ENCODE measurements around the gene MIEF2. TPM values are rescaled to one million over a fixed set of nuclear protein-coding genes. Genes with fewer than 3 reads are reported as not detected.

The MIEF2 gene
- total RNA-seq, 4 donors from 2014 or later: 19.5 to 39.2 (median 27.5) TPM

DNA sequence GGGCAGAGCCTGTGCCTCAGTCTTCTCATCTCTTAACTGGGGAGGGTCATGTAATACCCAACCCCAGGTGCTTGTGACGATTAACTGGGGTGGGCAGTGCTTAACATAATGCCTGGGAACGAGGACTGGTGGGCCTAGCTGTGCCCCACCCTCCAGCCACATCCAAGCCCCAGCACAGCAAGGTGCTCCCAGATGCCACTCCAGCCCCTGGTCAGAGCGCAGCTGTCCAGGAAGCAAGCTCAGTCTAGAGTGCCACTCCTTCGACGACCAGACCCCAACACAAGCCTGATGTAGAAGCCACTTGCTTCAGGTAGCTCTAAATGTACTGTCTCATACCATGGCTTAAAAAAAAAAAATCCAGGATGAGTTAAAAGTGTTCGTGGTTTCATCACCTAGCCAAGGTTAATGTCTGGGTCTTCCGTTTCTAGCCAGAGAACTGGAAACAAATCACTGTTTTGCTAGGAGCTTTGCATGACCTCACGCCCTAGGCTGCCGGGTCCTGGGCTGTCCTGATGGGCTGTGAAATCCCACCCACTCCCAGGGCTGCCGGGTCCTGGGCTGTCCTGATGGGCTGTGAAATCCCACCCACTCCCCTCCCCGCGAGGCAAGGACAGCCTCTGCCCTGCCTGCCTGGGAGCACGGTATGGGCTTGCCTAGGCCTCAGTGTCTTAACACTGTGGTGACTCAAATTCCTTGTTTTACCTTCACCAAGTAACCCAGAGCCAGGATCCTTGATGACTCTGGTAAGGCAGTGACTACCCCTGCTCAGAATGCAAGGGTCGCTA lies 7.7 kb downstream of the MIEF2 start:
- no peaks in the 10 kb centered on the region for H3K27me3 ChIP-seq
- WGBS: 55% methylated on average over 6 of the region's 14 CpGs
- TF ChIP-seq POLR2AphosphoS5 (IDR thresholded peaks at IDR 0.05): no peak
- TF ChIP-seq, protein P1, sequence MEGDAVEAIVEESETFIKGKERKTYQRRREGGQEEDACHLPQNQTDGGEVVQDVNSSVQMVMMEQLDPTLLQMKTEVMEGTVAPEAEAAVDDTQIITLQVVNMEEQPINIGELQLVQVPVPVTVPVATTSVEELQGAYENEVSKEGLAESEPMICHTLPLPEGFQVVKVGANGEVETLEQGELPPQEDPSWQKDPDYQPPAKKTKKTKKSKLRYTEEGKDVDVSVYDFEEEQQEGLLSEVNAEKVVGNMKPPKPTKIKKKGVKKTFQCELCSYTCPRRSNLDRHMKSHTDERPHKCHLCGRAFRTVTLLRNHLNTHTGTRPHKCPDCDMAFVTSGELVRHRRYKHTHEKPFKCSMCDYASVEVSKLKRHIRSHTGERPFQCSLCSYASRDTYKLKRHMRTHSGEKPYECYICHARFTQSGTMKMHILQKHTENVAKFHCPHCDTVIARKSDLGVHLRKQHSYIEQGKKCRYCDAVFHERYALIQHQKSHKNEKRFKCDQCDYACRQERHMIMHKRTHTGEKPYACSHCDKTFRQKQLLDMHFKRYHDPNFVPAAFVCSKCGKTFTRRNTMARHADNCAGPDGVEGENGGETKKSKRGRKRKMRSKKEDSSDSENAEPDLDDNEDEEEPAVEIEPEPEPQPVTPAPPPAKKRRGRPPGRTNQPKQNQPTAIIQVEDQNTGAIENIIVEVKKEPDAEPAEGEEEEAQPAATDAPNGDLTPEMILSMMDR (IDR thresholded peaks at IDR 0.05): no peak
- no peak for TF ChIP-seq EP300 (IDR thresholded peaks at IDR 0.05)
- no peak for TF ChIP-seq POLR2A (IDR thresholded peaks at IDR 0.05)
- peaks cover 33% of the 10 kb centered on the region for H3K36me3 ChIP-seq
- H3K4me1 ChIP-seq: no peaks in the 10 kb centered on the region
- DNase-seq (ENCODE audit: low spot score in 2 of 2): no peak
- H3K4me3 ChIP-seq: no peak overlapping the region
- H3K27ac ChIP-seq: no peak overlapping the region
- H3K9me3 ChIP-seq: no peaks in the 10 kb centered on the region

DNA sequence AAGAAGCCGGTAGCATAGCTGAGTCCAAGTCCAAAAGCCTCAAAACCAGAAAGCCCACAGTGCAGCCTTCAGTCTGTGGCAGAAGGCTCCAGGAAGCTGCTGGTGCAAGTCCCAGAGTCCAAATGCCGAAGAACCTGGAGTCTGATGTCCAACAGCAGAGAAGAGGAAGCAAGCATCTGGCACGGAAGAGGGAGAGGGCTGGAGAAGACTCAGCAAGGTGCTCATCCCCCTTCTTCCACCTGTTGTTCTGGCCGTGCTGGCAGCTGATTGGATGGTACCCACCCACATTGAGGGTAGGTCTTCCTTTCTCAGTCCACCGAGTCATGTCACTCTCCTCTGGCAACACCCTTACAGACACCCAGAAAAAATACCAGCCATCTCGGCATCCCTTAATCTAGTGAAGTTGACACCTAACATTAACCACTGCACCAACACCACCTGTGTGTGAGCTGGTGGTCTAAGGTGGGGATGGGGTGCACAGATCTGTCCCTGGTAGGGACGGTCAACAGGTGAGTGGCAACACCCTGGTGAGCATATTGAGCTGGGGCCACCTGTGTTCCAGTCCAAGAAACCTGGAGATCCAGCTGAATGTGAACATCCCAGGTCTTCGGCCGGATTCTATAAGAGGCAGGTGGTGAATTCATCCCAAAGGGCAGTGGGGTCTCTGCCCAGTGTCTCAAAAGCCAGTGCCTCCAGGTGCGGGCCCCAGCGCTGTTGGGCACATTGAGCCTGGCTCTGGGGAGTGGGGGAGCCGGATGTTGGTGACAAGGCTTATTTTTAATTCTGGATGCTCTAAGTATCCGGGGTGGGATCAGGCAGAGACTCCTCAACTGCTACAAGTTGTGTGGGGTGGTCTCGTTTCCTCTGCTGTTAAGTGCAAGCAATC lies 9.8 kb downstream of the MIEF2 start:
- Histone ChIP-seq H3K27ac (no peak overlapping the region), H3K27me3 (no peaks in the 10 kb centered on the region), H3K4me1 (no peaks in the 10 kb centered on the region), H3K4me3 (no peak overlapping the region), H3K36me3 (peaks cover 27% of the 10 kb centered on the region), H3K9me3 (no peaks in the 10 kb centered on the region)
- no peak for DNase-seq (ENCODE audit: low spot score in 2 of 2)
- 83% methylated on average over 11 of the region's 14 CpGs for WGBS
- TF ChIP-seq EP300 (IDR thresholded peaks at IDR 0.05) (no peak), POLR2A (IDR thresholded peaks at IDR 0.05) (no peak), POLR2AphosphoS5 (IDR thresholded peaks at IDR 0.05) (no peak)
- TF ChIP-seq, protein P1 (IDR thresholded peaks at IDR 0.05): no peak

DNA sequence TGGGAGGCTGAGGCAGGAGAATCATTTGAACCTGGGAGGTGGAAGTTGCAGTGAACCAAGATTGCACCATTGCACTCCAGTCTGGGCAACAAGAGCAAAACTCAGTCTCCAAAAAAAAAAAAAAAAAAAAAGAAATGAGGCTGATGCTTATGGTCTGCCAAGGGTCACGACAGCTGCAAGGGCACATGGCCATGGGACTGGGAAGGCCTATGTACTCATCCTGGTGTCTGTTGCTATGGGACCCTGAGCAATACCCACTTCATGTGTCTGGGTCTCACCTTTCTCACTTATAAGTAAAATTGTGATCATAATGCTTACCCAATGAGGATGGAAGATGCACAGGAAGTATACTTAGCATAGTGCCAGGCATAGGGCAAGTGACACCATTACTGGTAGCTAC lies 16.6 kb downstream of the MIEF2 start:
- Histone ChIP-seq H3K4me3 (no peak overlapping the region), H3K4me1 (no peaks in the 10 kb centered on the region), H3K27ac (no peak overlapping the region), H3K36me3 (peaks cover 84% of the 10 kb centered on the region), H3K9me3 (no peaks in the 10 kb centered on the region), H3K27me3 (no peaks in the 10 kb centered on the region)
- 83% methylated on average over 1 of the region's 1 CpG for WGBS
- TF ChIP-seq, protein P1 (IDR thresholded peaks at IDR 0.05): no peak
- no peak for TF ChIP-seq POLR2A (IDR thresholded peaks at IDR 0.05)
- no peak for TF ChIP-seq EP300 (IDR thresholded peaks at IDR 0.05)
- TF ChIP-seq POLR2AphosphoS5 (IDR thresholded peaks at IDR 0.05): no peak
- no peak for DNase-seq (ENCODE audit: low spot score in 2 of 2)

DNA sequence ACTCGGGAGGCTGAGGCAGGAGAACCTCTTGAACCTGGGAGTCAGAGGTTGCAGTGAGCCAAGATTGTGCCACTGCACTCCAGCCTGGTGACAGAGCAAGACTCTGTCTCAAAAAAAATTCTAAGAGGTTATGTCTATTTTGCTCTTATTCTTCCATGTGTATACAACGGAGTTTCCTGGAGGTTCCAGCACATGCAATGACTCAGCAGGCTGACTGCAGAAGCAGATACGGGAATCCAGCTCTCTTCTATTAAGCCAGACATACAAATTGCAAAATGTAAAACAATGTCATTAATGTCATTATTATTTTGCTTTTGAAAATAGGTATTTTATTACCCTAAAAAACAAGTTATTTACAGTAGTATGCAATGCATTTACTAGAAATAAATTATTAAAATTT lies 18.4 kb downstream of the MIEF2 start:
- no peaks in the 10 kb centered on the region for H3K27me3 ChIP-seq
- H3K27ac ChIP-seq: no peak overlapping the region
- no peaks in the 10 kb centered on the region for H3K9me3 ChIP-seq
- no peaks in the 10 kb centered on the region for H3K4me1 ChIP-seq
- no peak for DNase-seq (ENCODE audit: low spot score in 2 of 2)
- H3K4me3 ChIP-seq: no peak overlapping the region
- peaks cover 92% of the 10 kb centered on the region for H3K36me3 ChIP-seq
- 86% methylated on average over 3 of the region's 3 CpGs for WGBS
- no peak for TF ChIP-seq POLR2AphosphoS5 (IDR thresholded peaks at IDR 0.05)
- TF ChIP-seq, protein P1 (IDR thresholded peaks at IDR 0.05): no peak
- no peak for TF ChIP-seq EP300 (IDR thresholded peaks at IDR 0.05)
- TF ChIP-seq POLR2A (IDR thresholded peaks at IDR 0.05): no peak

DNA sequence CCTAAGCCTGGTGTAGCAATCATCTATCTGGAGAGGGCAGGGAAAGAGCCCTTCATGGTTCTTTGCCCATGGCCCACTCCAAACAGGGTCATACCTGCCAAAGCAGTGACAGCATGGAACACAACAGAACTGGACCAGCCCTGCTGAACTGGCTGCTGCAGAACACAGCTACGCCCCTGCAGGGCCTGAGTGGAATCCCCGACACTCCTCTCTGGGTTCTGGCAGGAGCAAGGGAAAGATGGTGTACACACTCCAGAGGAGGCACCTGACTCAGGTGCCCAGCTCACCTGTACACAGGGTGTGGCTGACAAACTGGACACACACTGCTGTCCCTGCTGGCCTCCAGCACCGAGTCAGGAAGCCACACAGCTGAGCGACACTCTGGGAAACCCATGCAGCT lies 19.8 kb downstream of the MIEF2 start:
- 86% methylated on average over 3 of the region's 4 CpGs for WGBS
- TF ChIP-seq POLR2A (IDR thresholded peaks at IDR 0.05): no peak
- TF ChIP-seq, protein P1 (IDR thresholded peaks at IDR 0.05): no peak
- no peak for TF ChIP-seq EP300 (IDR thresholded peaks at IDR 0.05)
- no peak for TF ChIP-seq POLR2AphosphoS5 (IDR thresholded peaks at IDR 0.05)
- Histone ChIP-seq H3K4me3 (no peak overlapping the region), H3K27me3 (no peaks in the 10 kb centered on the region), H3K9me3 (no peaks in the 10 kb centered on the region), H3K4me1 (no peaks in the 10 kb centered on the region), H3K36me3 (peaks cover 95% of the 10 kb centered on the region), H3K27ac (no peak overlapping the region)
- DNase-seq (ENCODE audit: low spot score in 2 of 2): no peak
